Right atrium auricular region (tissue), 2 donors: ENCODE results near the gene RPP38. TPM values are rescaled to one million over a fixed set of nuclear protein-coding genes. Genes with fewer than 3 reads are reported as not detected.

Experiments
- DNase-seq: peaks from one replicate; pipeline ENCODE4 v3.0.0-alpha.2; 2019; ENCODE audit warnings: low spot score
- H3K27ac ChIP-seq, 2 donors: fragments of 200-600 bp; sonication (generic); 1 replicate in 1 of 2; 2 replicates in 1 of 2; pipeline ENCODE4 v1.5.1; 2016 to 2019
- H3K27me3 ChIP-seq, 2 donors: fragments of 200-600 bp; sonication (generic); one replicate each; pipeline versions ENCODE4 v1.5.1 to v1.6.0; 2017 to 2019
- H3K36me3 ChIP-seq: fragments of 200-600 bp; sonication (generic); one replicate; pipeline ENCODE4 v1.5.1; 2016
- H3K4me1 ChIP-seq, 2 donors: fragments of 200-600 bp; sonication (generic); one replicate each; pipeline versions ENCODE4 v1.5.1 to v1.6.0; 2017 to 2019
- H3K4me3 ChIP-seq, 2 donors: fragments of 200-600 bp; sonication (generic); 1 replicate in 1 of 2; 2 replicates in 1 of 2; pipeline ENCODE4 v1.5.1; 2017 to 2019; ENCODE audit warnings: mild to moderate bottlenecking in 1 of 2, moderate library complexity in 1 of 2
- H3K9me3 ChIP-seq, 2 donors: fragments of 200-600 bp; sonication (generic); one replicate each; pipeline ENCODE4 v1.5.1; 2019
- CTCF ChIP-seq, 2 donors: fragments of 200-600 bp; sonication (generic); IDR thresholded peaks; one replicate each; pipeline ENCODE4 v1.5.1; 2019; ENCODE audit warnings: antibody characterized with exemption in 2 of 2
- total RNA-seq, 2 donors: library from RNA; depleted of rRNA; stranded (reverse); fragments of >200 nt; gene quantifications; one replicate each; pipeline ENCODE4 v1.1.0, GENCODE V29; 2016

The RPP38 gene
- total RNA-seq, 2 donors from 2014 or later = 11.5 to 12.3 TPM

- Histone ChIP-seq H3K36me3 (peaks cover 48% of the 10 kb centered on the region), H3K27me3 (no peaks in the 10 kb centered on the region), H3K4me1 (no peaks in the 10 kb centered on the region), H3K27ac (no peak overlapping the region), H3K4me3 (no peak overlapping the region), H3K9me3 (peaks cover 0 to 10% of the 10 kb centered on the region in 2 donors)
- DNase-seq = no peak
- TF ChIP-seq CTCF (IDR thresholded peaks at IDR 0.05) = no peak
Observed at GRCh38 chr10:15112657-15113056, 15.5 kb downstream of the RPP38 start.

- no peaks in the 10 kb centered on the region for H3K4me1 ChIP-seq
- TF ChIP-seq CTCF (IDR thresholded peaks at IDR 0.05) = no peak
- peaks cover 46% of the 10 kb centered on the region for H3K36me3 ChIP-seq
Observed at GRCh38 chr10:15113766-15114165, 16.6 kb downstream of the RPP38 start.

GRCh38 chr10:15116225-15116624 lies 19.1 kb downstream of the RPP38 start:
- DNase-seq = no peak
- Histone ChIP-seq H3K27ac (no peak overlapping the region), H3K4me1 (no peaks in the 10 kb centered on the region), H3K4me3 (no peak overlapping the region), H3K27me3 (no peaks in the 10 kb centered on the region), H3K9me3 (peaks cover 0 to 10% of the 10 kb centered on the region in 2 donors), H3K36me3 (peaks cover 49% of the 10 kb centered on the region)
- no peak for TF ChIP-seq CTCF (IDR thresholded peaks at IDR 0.05)

More at GRCh38 chr10:15113766-15114165, 16.6 kb downstream of the RPP38 start:
- Histone ChIP-seq H3K27ac (no peak overlapping the region), H3K4me3 (no peak overlapping the region), H3K9me3 (peaks cover 0 to 10% of the 10 kb centered on the region in 2 donors), H3K27me3 (no peaks in the 10 kb centered on the region)
- DNase-seq = no peak

GRCh38 chr10:15118615-15119014 lies 21.5 kb downstream of the RPP38 start:
- Histone ChIP-seq H3K36me3 (peaks cover 45% of the 10 kb centered on the region), H3K4me1 (no peaks in the 10 kb centered on the region), H3K4me3 (no peak overlapping the region), H3K27me3 (no peaks in the 10 kb centered on the region), H3K9me3 (peaks cover 0 to 10% of the 10 kb centered on the region in 2 donors), H3K27ac (no peak overlapping the region)
- TF ChIP-seq CTCF (IDR thresholded peaks at IDR 0.05) = no peak
- no peak for DNase-seq

- Histone ChIP-seq H3K9me3 (peaks cover 0 to 10% of the 10 kb centered on the region in 2 donors), H3K4me3 (no peak overlapping the region), H3K36me3 (peaks cover 46% of the 10 kb centered on the region), H3K27ac (no peak overlapping the region), H3K4me1 (no peaks in the 10 kb centered on the region), H3K27me3 (no peaks in the 10 kb centered on the region)
- TF ChIP-seq CTCF (IDR thresholded peaks at IDR 0.05) = no peak
- no peak for DNase-seq
Observed at GRCh38 chr10:15120523-15120922, 23.4 kb downstream of the RPP38 start.

GRCh38 chr10:15121707-15122106 lies 24.6 kb downstream of the RPP38 start:
- no peaks in the 10 kb centered on the region for H3K4me1 ChIP-seq
- DNase-seq = no peak
- H3K4me3 ChIP-seq = no peak overlapping the region
- H3K36me3 ChIP-seq = peaks cover 48% of the 10 kb centered on the region
- peaks cover 0 to 2% of the 10 kb centered on the region in 2 donors for H3K9me3 ChIP-seq
- no peak for TF ChIP-seq CTCF (IDR thresholded peaks at IDR 0.05)
- H3K27me3 ChIP-seq = no peaks in the 10 kb centered on the region
- H3K27ac ChIP-seq = no peak overlapping the region
